ENCODE results near the gene PLD4.

DNA sequence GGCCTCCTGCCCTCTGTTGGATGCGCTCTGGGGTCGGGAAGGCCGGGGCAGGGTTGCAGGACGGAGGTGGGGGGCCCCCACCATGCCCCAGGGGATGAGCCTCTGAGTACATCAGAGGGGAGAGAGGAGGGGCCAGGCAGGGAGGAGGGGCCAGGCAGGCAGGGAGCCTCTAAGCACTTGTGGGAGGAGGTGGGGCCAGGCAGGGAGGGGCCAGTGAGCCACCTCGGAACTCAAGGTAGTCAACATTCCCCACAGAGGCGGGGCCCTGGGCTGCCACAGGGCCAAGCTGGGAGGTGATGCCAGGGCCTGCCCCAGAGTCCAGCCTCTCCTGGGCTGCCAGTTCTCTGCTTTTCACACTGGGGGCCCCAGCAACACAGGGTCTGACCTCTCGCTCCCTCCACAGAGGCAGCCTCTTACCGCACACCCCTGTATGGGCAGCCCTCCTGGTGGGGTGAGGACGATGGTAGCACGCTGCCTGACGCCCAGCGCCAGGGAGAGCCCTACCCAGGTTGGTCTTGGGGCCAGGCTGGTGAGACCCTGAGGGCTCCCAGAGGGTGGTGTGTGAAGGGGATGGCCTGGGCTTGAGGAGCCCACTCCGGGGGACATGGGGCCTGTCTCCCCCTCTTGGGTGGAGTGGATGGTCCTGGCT is 42.2 kb upstream of the PLD4 start:
- no peak for TF ChIP-seq POLR2AphosphoS5 (IDR thresholded peaks at IDR 0.05; ENCODE audit: low read depth, low read length)
- TF ChIP-seq REST (IDR thresholded peaks at IDR 0.05; ENCODE audit: insufficient read depth in 1 of 2, low read depth in 2 of 2, low read length in 2 of 2) = no peak
- no peak for TF ChIP-seq SIN3A (IDR thresholded peaks at IDR 0.05; ENCODE audit: borderline replicate concordance, insufficient read depth, low read length)
- no peak for TF ChIP-seq TAF1 (IDR thresholded peaks at IDR 0.05; ENCODE audit: borderline replicate concordance, insufficient read depth, low read length)
